D721Med (cell line): ENCODE measurements around the gene MYF5.
"Not testable (repeated sequence)": the region's sequence is repeated elsewhere in the genome, so short reads cannot be mapped to it uniquely, and the experiment has no call there.

Experiments
- DNase-seq: peaks from one replicate; pipeline ENCODE4 v3.0.0; 2011; ENCODE audit warnings: low spot score; ENCODE audit not compliant: insufficient read length
- FAIRE-seq: peaks from 2 replicates; lab custom pipeline; 2011; peaks lifted over from hg19 to GRCh38; lab: Jason Lieb, UNC
- TF ChIP-seq, protein P1 (sequence below): IDR thresholded peaks from 2 replicates; pipeline ENCODE4 v1.5.1; 2012; ENCODE audit warnings: mild to moderate bottlenecking, control low read depth; ENCODE audit not compliant: insufficient read depth; ENCODE audit errors: missing control alignments

MYF5 gene

GRCh38 chr12:80716696-80717469 is at the start of gene MYF5:
TSS of gene MYF5 (plus strand) at chr12:80716912. CDS start at chr12:80717064, 152 bp downstream.
- TF ChIP-seq, protein P1, sequence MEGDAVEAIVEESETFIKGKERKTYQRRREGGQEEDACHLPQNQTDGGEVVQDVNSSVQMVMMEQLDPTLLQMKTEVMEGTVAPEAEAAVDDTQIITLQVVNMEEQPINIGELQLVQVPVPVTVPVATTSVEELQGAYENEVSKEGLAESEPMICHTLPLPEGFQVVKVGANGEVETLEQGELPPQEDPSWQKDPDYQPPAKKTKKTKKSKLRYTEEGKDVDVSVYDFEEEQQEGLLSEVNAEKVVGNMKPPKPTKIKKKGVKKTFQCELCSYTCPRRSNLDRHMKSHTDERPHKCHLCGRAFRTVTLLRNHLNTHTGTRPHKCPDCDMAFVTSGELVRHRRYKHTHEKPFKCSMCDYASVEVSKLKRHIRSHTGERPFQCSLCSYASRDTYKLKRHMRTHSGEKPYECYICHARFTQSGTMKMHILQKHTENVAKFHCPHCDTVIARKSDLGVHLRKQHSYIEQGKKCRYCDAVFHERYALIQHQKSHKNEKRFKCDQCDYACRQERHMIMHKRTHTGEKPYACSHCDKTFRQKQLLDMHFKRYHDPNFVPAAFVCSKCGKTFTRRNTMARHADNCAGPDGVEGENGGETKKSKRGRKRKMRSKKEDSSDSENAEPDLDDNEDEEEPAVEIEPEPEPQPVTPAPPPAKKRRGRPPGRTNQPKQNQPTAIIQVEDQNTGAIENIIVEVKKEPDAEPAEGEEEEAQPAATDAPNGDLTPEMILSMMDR = no peak
- FAIRE-seq = no peak
- no peak for DNase-seq

DNA sequence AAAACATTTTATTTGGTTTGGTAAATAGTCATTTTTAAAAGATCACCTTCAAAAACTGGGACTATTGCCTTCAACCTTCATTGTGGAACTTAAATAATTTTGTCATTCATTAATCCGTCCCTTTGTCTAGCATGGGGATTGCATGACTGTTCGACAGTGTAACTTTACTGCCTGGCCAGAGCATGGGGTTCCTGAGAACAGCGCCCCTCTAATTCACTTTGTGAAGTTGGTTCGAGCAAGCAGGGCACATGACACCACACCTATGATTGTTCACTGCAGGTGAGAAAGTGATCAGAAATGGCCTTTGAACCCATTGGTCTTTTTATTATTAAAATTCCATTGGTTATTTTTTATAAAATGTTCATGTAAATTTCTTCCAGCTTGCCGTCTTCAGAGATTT is 46.5 kb upstream of the MYF5 start:
- FAIRE-seq (no peak), DNase-seq (no peak)

DNA sequence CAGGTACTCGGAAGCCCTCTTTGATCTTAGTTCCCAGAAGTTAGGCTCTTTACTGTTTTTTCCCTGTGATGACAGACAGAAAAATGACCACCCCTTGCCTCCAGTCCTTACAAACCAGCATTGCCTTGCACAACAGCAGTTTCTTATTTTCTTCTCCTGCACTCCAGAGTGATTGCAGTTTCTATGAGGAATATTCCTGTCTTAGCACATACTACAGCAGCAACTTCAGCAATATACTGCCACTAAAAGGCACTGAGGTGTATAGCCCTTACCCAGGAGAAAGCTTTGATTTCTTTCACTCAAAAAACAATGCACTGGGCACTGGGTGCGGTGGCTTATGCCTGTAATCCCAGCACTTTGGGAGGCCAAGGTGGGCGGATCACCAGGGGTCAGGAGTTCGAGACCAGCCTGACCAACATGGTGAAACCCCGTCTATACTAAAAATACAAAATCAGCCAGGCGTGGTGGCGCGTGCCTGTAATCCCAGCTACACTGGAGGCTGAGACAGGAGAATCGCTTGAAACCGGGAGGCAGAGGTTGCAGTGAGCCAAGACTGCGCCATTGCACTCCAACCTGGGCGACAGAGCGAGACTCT is 40.6 kb upstream of the MYF5 start:
- not testable (repeated sequence) for FAIRE-seq

More for the DNA sequence above, 46.5 kb upstream of the MYF5 start:
- TF ChIP-seq, protein P1 = no peak

DNA sequence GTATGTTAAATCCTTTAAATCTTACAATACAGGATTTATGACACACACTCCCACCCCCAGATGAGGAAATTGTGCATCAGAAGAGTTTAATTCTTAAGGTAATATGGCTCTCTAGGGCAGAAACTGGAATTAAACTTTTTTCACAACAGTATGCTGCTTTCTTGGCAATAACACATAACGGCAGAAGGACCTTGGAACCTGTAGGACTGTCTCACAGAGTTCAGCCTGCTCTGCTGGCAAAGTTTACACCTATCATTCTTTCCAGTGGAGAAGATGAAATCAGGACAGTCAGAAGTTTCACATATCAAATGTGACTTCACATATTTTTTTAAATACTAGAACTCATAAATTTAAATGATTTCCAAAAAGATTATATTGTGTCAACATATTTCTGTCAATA is 39.9 kb upstream of the MYF5 start:
- FAIRE-seq = no peak

More for the DNA sequence above, 40.6 kb upstream of the MYF5 start:
- not testable (repeated sequence) for DNase-seq

DNA sequence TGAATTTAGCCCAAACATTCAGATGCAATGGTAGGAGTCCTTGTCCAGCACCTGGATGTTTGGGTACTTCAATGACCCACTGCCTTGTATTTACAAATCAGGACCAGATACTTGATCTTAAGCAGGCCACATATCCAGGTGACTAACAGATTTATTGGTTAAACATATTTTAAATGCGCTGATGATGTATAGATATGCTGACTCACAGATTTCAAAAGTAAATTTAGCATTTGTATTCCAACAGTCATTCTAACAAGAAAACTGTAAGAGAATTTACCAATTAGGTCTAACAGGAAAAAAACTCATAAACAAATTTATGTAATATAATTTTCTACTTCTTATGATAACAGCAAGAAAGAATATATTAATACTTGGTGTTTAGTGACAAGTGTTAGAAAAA is 38.7 kb upstream of the MYF5 start:
- FAIRE-seq (no peak), DNase-seq (no peak)
- TF ChIP-seq, protein P1 = no peak

More for the DNA sequence above, 39.9 kb upstream of the MYF5 start:
- no peak for DNase-seq
- TF ChIP-seq, protein P1 = no peak

- FAIRE-seq = no peak
- TF ChIP-seq, protein P1 = no peak
Observed at GRCh38 chr12:80679346-80680131, 37.2 kb upstream of the MYF5 start.

DNA sequence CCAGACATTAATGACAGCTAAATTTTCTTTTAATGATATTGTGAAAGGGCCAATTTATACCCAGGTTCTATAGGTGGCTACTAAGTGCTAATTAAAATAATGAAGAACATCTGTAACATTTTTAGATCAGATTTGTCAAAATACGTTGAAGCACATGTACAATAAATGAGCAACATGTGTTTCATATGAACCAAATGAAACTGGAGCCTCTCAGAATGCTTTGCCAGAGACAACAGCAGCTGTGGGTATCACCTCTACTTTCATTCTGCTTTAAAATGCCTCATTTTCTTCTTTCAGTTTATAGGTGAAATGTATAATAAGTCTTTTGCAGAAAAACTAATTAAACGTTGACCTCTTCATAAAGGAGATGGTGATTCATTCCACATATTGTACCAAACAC is 35.4 kb upstream of the MYF5 start:
- FAIRE-seq (no peak), DNase-seq (no peak)
- TF ChIP-seq, protein P1 = no peak

More at GRCh38 chr12:80679346-80680131, 37.2 kb upstream of the MYF5 start:
- no peak for DNase-seq
